DMS 273 (cell line): ENCODE data around the gene GNAO1.

Experiments
- DNase-seq: peaks from one replicate; lab custom pipeline; 2025; ENCODE audit not compliant: unreplicated experiment; lab: John Stamatoyannopoulos, UW

Gene GNAO1

DNA sequence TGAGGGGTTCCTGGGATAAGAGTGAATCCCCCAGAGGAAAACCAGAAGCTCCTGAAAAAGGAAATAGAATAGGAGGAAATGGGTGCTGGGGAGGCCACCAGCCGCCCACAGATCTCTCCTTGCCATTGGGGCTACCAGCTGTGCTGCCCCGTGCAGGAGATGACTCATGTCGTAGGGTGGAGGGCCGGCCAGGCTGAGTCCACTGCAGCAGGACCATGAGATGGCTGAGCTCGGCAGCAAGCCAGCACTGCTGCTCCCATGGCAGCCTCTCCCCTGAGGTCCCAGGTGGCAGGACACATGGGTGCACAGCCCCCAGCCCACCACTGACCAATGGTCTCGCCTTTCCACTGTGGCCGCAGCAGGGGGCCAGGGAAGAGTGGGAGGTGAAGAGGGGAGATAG, 95.5 kb downstream of the GNAO1 start:
- DNase-seq: no peak

DNA sequence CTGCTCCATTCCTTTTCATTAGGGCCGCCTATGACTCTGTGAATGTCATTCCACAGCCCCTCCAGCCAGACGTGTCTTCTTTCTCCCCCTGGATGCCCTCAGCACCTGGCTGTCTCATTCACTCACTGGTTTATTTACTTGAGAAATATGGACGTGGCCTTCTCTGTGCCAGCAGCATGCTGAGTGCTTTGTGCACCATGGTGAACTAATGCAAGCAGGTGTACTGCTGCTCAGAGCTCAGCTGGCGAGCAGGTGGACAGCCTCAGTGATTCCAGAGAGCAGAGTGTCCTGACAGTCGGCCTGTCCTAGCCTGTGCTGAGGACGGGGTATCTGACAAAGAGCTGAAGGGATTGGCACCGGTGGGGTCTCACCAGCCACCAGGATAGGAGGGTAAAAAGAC, 96.7 kb downstream of the GNAO1 start:
- DNase-seq: no peak

DNA sequence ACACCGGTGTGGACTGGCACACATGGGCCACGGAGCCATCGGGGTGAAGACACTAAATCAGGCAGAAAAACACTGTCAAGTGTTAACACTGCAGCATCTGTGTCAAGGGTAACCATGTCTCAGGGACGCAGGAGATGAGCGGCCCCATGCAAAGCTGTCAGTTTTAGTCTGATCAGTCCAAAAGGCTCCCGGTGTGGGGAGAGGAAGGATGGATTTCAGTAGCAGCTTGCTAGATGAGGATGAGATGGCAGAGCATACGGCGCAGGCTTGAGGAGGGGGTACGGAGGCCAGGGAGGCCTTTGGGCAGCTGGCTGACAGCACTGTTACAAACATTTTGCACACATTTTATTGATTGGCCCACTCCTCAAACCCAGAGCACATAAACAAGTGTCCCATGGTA, 98.1 kb downstream of the GNAO1 start:
- DNase-seq: no peak

DNA sequence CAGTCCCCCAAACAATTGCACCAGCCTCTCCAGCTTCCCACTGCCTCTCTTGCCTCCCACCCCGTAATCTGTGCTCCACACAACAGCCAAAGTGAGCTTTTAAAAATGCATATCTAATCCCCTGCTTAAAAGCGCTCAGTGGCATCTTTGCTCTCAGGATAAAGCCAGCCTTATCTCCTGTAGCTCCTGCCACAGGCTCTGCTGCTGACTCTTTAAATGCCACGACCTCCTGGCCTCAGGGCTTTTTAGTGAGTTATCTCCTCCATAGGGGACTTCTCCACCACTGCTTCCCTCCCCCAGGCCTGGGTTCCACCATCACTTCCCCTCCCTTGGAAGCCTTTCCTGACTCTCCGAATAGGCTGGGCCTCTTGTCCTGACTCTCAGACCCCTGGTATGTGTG, 98.6 kb downstream of the GNAO1 start:
- DNase-seq: no peak

DNA sequence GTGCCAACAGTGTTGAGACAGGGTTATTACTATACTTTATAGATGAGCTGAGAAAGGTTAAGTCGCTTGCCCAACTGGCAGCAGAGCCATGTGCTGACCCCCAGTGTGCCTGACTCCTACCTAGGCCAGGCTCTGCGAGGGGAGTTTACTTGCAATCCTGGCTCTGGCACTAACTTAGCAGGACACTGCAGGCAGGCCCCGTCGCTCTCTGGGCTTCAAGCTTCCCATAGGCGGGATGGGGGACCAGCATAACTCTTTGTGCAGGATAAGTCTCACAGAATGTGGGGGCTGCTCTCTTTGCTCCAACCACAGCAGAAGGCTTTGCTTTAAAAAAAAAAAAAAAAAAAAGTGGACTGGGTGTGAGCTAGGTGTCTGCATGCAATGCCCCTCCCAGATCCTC, 102.7 kb downstream of the GNAO1 start:
- DNase-seq: no peak

DNA sequence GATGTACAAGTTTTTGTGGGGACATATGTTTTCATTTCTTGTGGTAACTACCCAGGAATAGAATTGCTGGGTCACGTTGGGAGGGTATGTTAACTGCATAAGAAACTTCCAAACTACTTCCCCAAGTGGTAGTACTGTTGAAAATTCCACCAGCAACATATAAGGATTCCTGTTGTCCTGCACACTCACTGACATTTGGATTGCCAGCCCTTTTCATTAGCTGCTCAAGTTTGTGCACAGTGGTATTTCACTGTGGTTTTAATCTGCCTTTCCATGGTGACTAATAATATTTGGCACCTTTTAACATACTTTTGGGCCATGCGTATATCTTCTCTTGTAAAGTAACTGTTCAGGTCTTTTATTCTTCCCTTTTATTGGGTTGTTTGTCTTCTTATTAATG, 103.3 kb downstream of the GNAO1 start:
- DNase-seq: no peak

DNA sequence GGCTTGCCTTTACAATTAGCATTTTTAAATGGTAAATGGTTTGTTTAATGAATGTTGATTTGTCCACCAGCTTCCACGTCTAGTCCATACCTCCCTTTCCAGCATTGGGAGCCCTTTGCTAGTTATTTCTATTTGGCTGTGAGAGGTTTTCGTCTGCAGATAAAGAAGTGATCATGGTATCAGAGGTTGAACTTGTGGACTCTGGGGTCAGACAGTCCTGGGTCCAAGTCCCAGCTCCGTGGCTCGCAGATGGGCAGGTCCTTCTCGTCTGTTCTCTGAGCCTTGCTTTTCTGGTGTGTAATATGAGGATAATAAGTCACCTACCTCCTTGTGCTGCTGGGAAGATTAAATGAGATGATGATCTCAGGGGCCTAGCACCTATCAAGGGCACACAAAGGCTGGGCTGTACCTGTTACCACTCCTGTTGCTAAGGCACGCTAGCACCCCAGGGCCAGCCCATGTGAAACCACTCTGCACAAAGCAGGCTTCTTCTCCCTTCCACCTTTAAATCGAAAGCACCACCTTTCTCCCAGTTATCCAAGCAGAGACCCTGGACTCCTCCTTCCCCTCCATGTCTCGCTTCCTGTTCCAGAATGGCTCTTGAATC, 103.9 kb downstream of the GNAO1 start:
- DNase-seq: no peak

DNA sequence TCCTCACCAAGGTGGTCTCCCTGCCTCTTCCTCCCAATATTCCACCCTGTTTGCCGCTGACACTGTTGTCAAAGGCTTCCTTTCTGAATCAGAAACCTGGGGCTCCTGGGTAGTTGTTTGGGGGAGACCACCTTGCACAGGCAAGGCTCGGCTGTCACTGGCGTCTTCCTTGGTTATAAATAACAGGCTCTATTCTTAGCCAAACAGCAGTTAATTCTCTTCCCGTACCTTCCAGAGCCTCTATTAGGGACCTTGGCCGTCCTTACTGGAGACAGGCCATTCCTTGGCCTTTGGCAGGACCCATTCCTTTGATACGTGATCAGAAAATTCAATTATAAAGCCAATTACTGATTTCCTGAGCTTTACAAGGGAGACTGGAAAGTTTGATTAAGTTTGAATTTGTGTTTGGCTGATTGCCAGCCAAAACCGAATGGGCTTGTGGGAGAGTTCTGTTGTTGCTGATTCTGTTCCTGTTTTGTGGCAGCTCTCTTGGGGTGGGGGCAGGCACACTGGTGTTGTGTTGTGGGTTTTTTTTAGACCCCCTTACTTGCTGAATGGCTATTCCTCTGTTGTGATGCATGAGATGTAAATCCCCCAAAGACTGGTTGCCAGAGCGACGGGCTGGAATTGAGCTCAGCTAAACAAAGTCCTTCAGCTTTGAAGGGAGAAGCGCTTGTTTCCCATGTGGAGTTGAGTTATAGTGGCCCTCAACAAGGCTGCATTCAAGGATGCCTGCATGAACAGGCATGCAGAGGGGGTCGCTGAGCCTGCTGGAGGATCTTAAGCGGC, 104.6 kb downstream of the GNAO1 start:
- no peak for DNase-seq

DNA sequence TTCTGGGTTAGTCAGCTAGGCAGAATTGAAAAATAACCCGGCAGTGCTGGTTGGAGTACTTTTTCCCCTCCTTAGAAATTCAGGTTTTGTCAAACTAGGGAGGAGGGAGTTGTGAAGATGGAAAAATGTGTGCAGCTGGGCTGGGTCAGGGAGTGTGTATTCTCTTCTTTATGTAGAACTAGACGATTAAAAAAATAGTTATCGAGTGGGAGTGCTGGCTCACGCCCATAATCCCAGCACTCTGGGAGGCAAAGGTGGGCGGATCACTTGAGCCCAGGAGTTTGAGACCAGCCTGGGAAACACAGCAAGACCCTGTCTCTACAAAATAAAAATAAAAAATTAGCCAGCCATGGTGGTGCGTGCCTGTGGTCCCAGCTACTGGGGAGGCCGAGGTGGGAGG, 106.4 kb downstream of the GNAO1 start:
- DNase-seq: no peak

DNA sequence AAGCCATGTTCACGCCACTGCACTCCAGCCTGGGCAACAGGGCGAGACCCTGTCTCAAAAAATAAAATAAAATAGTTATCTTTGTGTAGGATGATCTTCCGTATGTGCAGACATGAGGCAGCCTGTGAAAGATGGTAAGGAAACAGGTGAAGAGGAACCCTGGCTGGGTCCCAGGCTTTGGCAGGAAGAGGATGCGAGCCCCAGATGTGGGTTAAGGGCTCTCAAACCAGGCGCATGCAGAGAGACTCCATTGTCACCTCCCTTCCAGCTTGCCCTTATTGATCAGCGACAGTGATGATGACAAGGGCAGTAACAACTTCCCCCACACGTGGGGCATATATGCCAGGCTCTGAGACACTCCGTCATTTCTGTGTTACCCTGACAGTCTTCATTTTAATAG, 106.8 kb downstream of the GNAO1 start:
- DNase-seq: no peak

DNA sequence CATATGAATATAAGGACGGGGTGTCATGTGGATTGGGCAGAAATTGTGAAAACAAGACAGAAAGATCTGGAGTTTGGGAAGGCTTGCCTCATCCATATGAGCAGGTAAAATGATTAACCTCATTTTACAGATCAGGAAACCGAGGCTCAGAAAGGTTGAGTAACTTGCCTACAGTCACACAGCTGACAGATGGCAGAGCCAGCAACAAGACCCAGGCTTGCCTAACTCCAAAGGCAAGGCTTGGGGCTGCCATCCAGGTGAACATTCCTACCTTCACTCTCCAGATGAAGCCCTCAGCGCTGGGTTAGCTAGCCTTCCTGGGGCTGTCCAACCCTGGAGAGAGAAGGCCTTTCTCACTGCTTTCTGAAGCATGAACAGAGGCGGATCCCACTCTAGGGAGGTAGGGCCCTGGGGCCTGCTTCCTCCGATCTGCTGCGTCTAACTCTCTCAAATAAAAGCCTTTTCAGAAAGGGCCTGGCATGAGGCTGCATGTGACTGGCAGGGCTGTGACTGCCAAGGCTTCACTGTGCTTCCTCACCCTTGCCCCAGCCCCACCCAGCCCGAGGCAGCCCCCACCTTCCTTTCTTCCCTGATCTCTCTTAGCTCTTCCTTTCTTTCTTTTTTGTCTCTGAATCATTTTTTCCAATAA, 107.8 kb downstream of the GNAO1 start:
- no peak for DNase-seq

DNA sequence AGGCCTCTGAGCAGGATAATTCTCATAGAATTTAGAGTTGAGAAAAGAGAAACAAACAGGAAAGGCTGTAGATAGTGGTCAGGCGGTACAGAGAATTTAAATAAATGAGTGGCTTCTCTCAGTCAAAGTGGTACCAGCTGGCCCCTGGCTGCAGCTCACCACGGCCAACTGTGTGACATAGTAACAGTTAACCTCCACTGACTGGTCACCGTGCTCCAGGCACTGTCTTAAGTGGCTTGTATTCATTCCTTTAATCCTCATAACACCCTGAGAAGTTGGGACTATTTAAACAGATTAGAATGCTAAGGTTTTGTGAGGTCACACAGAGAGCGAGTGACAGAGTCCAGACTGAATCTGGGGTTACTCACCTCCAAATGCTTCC, 108.9 kb downstream of the GNAO1 start:
- no peak for DNase-seq

DNA sequence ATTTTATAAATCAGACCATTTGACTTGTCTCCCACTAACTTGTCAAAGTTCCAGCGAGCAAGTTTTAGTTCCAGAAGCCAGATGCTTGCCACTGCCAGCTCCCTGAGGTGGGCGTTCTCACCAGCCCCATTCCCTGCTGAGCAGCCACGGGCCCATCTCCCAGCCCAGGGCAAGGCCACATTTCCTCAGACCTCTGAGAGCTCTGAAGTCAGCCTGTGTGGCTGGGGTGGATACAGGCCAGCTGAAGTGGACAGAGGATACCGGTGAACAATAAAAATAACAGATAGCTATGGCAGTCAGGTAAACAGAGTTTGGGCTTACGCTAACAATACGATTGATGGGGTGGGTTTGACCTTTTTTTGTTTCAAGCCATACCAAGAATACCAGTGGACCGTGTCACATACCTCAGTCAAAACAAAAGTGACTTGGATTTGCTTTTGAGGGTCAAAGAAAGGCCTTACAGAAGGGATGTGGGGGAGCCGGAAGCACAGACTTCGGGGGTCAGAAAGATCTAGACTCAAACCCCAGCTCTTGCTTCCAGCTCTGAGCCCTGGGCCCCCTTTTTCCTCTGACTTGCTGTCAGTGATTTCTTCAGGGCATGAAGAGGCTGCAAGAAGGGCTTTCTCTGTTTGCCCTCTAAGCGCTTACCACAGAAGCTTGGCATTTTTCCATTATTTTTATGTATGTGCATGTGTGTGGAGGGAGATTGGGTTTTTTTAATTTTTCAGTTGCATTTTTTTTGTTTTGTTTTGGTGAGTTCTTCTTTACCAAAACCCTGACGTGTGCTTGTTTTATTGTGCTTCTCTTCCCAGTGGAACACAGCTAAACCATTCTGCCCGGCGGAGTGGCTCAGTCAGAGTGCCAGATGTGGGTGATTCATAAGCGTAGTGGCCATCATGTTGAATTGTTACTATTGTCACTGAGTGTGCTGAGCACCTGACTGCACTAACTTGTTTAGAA, 109.9 kb downstream of the GNAO1 start:
- DNase-seq: no peak

DNA sequence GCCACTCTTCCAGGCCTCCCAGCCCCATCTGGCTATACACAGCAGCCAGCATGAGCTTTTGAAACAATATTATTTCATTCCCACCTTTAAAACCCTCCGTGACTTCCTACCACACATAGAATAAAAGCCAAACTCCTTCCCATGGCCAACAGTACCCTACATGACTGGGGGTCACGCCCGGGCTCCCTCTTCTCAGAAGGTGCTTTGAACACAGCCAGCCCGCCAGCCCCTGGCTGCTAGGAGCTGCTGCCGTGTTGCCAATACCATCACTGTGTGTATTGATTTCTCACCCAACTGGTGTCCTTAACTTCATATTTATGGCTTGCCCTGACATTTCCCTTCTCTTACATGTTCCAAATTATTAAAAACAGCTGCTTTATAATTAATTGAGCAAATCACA, 111.2 kb downstream of the GNAO1 start:
- no peak for DNase-seq

DNA sequence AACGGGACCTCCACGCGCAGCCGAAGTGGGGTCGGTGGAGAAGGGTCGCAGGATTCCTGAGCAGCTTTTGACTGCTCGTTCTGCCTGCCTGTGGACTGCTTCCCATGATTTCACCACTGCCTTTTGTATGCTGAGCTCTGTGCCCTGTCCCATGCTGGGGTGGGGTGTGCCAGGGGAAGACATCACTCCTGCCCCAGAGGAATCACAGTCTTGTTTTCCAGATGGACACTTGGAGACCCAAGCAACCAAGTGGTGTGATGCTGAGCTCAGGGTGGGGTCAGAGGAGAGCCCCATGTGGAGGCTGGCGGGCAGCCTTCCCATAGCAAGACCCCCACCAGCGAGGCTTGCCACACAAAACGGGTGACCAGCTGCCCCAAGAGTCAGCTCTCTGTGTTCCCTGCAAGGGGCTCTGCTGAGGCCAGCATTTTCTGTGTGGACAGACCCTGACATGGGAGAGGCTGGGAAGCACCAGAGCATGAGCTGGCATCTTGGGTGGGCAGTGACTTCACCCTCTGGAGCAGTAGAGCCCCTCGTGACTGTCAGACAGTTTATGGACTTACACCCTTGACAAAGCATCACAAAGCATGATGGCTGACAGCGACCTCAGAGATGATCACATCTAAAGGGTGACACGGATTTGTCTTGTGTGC, 111.9 kb downstream of the GNAO1 start:
- DNase-seq: no peak

DNA sequence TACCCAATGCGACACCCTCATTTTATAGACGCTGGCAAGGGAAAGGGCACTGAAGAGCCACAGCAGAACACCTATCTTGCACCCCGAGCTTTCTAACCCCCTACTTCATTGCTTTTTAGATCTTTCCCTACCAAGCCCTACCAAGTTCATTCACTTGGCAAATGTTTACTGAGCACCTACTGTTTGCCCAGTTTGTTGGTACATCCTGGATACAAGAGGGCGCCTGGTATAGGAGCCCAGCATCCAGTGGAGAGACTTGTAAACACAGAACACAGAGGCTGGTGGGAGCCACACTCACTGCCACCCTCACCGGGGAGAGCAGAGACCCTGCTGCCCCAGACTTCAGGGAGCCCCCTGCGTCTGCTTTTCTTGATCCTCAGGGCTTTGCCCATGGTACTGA, 112.6 kb downstream of the GNAO1 start:
- DNase-seq: no peak

DNA sequence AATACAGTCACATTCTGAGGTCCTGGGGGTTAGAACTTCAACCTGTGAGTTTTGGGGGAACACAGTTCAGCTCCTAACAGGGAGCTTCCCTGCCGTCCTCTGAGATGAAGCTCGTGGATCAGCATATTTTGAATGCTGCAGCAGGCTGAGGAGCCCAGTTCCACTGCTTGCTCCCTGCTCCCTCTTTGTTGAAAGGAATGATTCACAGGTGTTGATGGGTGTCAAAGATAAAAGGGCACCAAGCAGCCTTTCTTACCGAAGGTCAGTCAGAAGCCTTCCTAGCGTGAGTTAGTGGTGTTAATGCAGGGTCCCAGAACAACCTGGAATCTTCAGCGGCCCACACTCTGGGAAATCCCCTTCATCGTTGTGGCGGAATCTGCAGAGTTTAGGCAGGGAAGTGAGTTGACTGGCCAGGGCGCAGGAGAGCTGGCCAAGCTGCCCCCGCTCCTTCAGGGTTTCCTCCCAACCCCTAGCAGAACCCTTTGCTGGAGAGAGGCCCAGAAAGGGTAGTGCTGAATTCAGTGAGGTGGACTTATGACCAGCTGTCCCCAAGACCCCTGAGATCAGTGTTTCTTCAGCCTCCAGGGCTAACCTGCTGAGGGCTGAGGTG, 114.8 kb downstream of the GNAO1 start:
- DNase-seq: no peak

DNA sequence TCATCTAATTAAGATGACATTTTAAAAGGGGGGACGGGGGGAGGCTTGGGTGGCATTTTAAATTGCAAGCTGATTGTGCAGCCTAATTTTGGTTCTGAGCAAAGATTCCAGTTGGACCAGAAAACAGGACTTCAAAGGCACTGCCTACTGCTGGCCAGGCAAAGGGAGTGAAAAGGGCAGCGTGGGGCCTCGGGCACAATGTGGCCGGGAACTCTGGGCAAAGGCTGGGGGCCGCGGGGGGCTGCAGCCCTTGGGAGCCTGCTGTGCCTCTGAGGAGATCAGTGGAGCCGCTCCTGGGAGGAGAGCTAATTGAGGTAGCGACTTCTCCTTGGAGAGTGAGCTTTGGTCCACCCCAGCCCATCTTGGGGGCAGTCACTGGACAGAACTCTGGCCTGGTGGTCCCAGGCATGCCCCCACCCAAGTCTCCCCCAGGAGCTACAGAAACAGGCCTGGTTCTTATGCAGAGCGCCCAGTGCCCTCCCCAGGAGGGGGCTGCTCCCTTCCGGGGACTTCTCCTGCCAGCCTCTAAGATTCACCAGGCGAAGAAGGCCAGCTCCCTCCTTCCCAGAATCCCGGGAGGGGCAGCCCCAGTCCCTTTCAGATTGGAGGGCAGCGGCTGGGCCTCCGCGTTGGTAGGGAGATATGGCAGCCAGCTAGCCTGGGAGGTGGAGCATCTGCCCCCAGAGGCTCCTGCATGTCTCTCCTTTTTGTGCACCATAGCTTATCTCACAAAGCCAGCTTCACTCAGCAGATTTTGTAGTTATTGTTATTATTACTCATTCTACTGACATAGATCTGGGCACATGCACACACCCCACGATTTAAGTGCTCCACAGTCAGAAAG, 115.6 kb downstream of the GNAO1 start:
- DNase-seq: no peak

DNA sequence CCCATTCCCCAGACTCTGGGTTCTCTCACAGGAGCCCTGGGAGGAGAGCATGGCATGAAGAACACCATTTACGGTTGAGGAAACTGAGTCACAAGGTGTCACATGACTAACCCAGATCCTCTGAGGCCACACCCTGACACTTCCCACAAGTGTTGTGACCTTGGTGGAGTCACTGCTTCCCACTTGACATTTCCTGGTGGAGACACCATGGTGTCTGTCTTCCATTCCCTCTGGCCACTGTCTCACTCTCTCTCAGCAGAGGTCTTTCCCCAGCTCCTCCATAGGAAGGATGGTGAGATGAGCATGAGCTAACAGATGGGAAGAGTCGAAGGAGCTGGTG, 116.2 kb downstream of the GNAO1 start:
- no peak for DNase-seq

DNA sequence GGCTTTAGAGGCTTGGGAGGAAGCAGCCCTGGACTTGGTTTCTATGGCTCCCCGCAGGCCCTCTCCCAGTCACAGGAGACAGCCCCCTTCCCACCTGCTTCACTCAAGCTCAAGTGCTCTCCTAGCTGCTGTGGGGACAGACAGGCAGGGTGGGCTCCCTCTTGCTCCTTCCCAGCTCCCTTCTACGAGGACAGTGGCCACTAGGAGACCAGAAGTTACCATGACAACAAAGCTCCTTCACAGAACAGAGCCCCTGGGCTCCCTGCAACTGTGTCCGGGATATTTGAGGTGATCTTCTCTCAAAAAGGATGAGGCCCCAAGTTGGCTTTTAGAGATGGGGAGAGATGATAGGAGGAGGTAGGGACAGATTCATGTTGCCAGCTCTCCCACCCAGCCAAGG, 117.7 kb downstream of the GNAO1 start:
- no peak for DNase-seq
